K562 (cell line): ENCODE data around the gene DHDDS. TPM values are rescaled to one million over a fixed set of nuclear protein-coding genes. Genes with fewer than 3 reads are reported as not detected.
A peak's percentile ranks its signal among the peaks of the same experiment; 100 is the strongest.

ENCODE experiments used
- ATF7 ChIP-seq: fragments of 450-650 bp; IDR thresholded peaks from 2 replicates; pipeline ENCODE4 v1.7.1; 2014; ENCODE audit warnings: mild to moderate bottlenecking, moderate library complexity
- BACH1 ChIP-seq: fragments of 200-800 bp; sonication (Bioruptor generic); IDR thresholded peaks from 2 replicates; pipeline ENCODE4 v1.6.1; 2016; ENCODE audit warnings: missing genetic modification characterization, missing compliant biosample characterization
- CEBPB ChIP-seq: fragments of 450-650 bp; IDR thresholded peaks from 2 replicates; pipeline ENCODE4 v1.6.1; 2016; ENCODE audit warnings: missing genetic modification characterization, missing compliant biosample characterization
- FOXM1 ChIP-seq, 2 experiments: fragments of 450-650 bp in 1 of 2; sonication (generic) in 1 of 2; formaldehyde crosslinking in 1 of 2; IDR thresholded peaks; 2 replicates each; pipeline versions ENCODE4 v1.6.1 to v1.9.0; 2017 to 2022; ENCODE audit warnings: low read depth in 2 of 2, mild to moderate bottlenecking in 2 of 2, missing genetic modification reagents in 1 of 2, moderate library complexity in 1 of 2
- GATAD2A ChIP-seq: fragments of 450-650 bp; IDR thresholded peaks from 2 replicates; pipeline ENCODE4 v1.6.1; 2017
- HMGN3 ChIP-seq: IDR thresholded peaks from 2 replicates; pipeline ENCODE4 v1.6.1; 2011; ENCODE audit warnings: borderline replicate concordance, low read depth, mild to moderate bottlenecking, mixed read lengths, low read length; ENCODE audit not compliant: insufficient read length; ENCODE audit errors: extremely low read depth
- HNRNPUL1 ChIP-seq: fragments of 200-400 bp; formaldehyde crosslinking; IDR thresholded peaks from 2 replicates; pipeline ENCODE4 v1.6.1; 2017; ENCODE audit warnings: low read length
- LARP7 ChIP-seq: fragments of 450-650 bp; IDR thresholded peaks from 2 replicates; pipeline ENCODE4 v1.6.1; 2016
- PHB2 ChIP-seq: fragments of 450-650 bp; IDR thresholded peaks from 2 replicates; pipeline ENCODE4 v1.6.1; 2017; ENCODE audit warnings: low read depth
- POU5F1 ChIP-seq: fragments of 150-350 bp; IDR thresholded peaks from 2 replicates; pipeline ENCODE4 v1.6.1; 2014; ENCODE audit warnings: borderline replicate concordance, low read length, low read depth, mild to moderate bottlenecking; ENCODE audit not compliant: partially characterized antibody
- PYGO2 ChIP-seq: fragments of 450-650 bp; IDR thresholded peaks from 2 replicates; pipeline ENCODE4 v1.6.1; 2016; ENCODE audit warnings: mild to moderate bottlenecking, missing genetic modification characterization, moderate library complexity, missing compliant biosample characterization
- SMAD2 ChIP-seq: fragments of 150-350 bp; IDR thresholded peaks from 2 replicates; pipeline ENCODE4 v1.6.1; 2014; ENCODE audit warnings: low read depth, mild to moderate bottlenecking, low read length
- SMARCE1 ChIP-seq: fragments of 450-650 bp; IDR thresholded peaks from 2 replicates; pipeline ENCODE4 v1.7.1; 2016; ENCODE audit warnings: mild to moderate bottlenecking
- SOX6 ChIP-seq: fragments of 450-650 bp; IDR thresholded peaks from 2 replicates; pipeline ENCODE4 v1.6.1; 2014; ENCODE audit warnings: mild to moderate bottlenecking
- SUPT5H ChIP-seq: fragments of 450-650 bp; IDR thresholded peaks from 2 replicates; pipeline ENCODE4 v1.6.1; 2016
- TOE1 ChIP-seq, 2 experiments: fragments of 450-650 bp in 1 of 2; sonication (generic) in 1 of 2; formaldehyde crosslinking in 1 of 2; IDR thresholded peaks; 2 replicates each; pipeline versions ENCODE4 v1.7.1 to v1.8.0; 2016 to 2022; ENCODE audit warnings: borderline replicate concordance in 2 of 2, mild to moderate bottlenecking in 2 of 2, antibody characterized with exemption in 1 of 2, inconsistent platforms in 1 of 2, low read depth in 1 of 2, missing genetic modification reagents in 1 of 2, moderate library complexity in 1 of 2
- ZBTB8A ChIP-seq: fragments of 450-650 bp; IDR thresholded peaks from 2 replicates; pipeline ENCODE4 v1.6.1; 2018; ENCODE audit warnings: mild to moderate bottlenecking, moderate library complexity; ENCODE audit not compliant: partially characterized antibody
- ZFP36 ChIP-seq: fragments of 150-350 bp; IDR thresholded peaks from 2 replicates; pipeline ENCODE4 v1.6.1; 2018; ENCODE audit warnings: low read length, low read depth; ENCODE audit not compliant: partially characterized antibody
- ZNF121 ChIP-seq: sonication (generic); formaldehyde crosslinking; conservative IDR thresholded peaks from 2 replicates; pipeline ENCODE4 v1.8.0; 2022; ENCODE audit warnings: missing genetic modification reagents
- ZNF347 ChIP-seq: fragments of 450-650 bp; formaldehyde crosslinking; IDR thresholded peaks from 2 replicates; pipeline ENCODE4 v1.4.0; 2020; ENCODE audit warnings: low read depth, mild to moderate bottlenecking, moderate library complexity
- ZZZ3 ChIP-seq: fragments of 450-650 bp; IDR thresholded peaks from 2 replicates; pipeline ENCODE4 v1.6.1; 2016; ENCODE audit warnings: antibody characterized with exemption, mild to moderate bottlenecking, moderate library complexity
- polyA plus RNA-seq, 8 experiments: library from polyadenylated mRNA; depleted of rRNA in 4 of 8; stranded (reverse) in 5 of 8; unstranded in 3 of 8; fragments of >200 nt; fragmentation: Nextera tagmentation in 2 of 8; fragmentation: Illumina TruSeq in 1 of 8; extraction: Ambion mirVana in 2 of 8; extraction: Trizol in 1 of 8; gene quantifications; 2 replicates each; pipeline versions ENCODE4 v1.2.1 to v1.2.3, GENCODE V29; 2011 to 2014; ENCODE audit warnings: inconsistent platforms in 1 of 8, missing spikeins in 1 of 8
- total RNA-seq, 7 experiments: library from RNA; depleted of rRNA in 6 of 7; stranded (reverse); fragments of >200 nt in 6 of 7; fragmentation: Illumina TruSeq in 2 of 7; extraction: Trizol in 2 of 7; gene quantifications; 2 replicates each; pipeline versions ENCODE4 v1.2.1 to v1.2.3, GENCODE V29; 2011 to 2021; ENCODE audit warnings: low replicate concordance in 1 of 7
- TF ChIP-seq, protein P1 (sequence below): fragments of 250-450 bp; sonication (Bioruptor Pico); IDR thresholded peaks from 2 replicates; pipeline ENCODE4 v1.9.0; 2021; ENCODE audit warnings: mild to moderate bottlenecking
- TF ChIP-seq, protein P2 (sequence below), 2 experiments: fragments of 450-650 bp in 1 of 2; sonication (generic) in 1 of 2; formaldehyde crosslinking in 1 of 2; IDR thresholded peaks in 1 of 2; conservative IDR thresholded peaks in 1 of 2; 2 replicates each; pipeline versions ENCODE4 v1.6.1 to v1.8.1; 2016 to 2023; ENCODE audit warnings: mild to moderate bottlenecking in 2 of 2, moderate library complexity in 2 of 2, inconsistent platforms in 1 of 2, missing genetic modification reagents in 1 of 2
- TF ChIP-seq, protein P3 (sequence below): sonication (generic); formaldehyde crosslinking; IDR thresholded peaks from 2 replicates; pipeline ENCODE4 v1.9.0; 2022; ENCODE audit warnings: mild to moderate bottlenecking, missing genetic modification reagents
- TF ChIP-seq, protein P4 (sequence below): sonication (generic); formaldehyde crosslinking; IDR thresholded peaks from 2 replicates; pipeline ENCODE4 v1.8.0; 2022; ENCODE audit warnings: missing genetic modification reagents, mild to moderate bottlenecking, borderline replicate concordance

Gene DHDDS
- total and polyA plus RNA-seq, 9 of the 15 experiments (the other 6 are each of a cell fraction or from before 2014, with no cell fraction given): 33.3 to 55.0 (median 44.3) TPM

DNA sequence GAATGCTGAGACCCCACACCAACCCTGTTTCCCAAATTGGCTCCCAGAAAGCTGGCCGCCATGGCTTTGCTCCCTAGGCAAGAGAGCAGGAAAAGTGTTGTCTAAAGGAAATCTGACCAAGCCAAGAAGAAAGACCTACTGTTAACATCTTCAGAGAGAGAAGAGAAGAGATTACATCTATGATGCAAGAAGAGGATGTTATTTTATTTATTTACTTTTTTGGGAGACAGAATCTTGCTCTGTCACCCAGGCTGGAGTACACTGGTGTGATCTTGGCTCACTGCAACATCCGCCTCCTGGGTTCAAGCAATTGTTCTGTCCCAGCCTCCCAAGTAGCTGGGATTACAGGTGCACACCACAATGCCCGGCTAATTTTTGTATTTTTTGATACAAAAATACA, 61.8 kb downstream of the DHDDS start (continued):
- TF ChIP-seq ATF7 (peak; percentile 22; the same call in 1 of the 2 replicates), SUPT5H (no peak), ZFP36 (no peak), POU5F1 (no peak), HMGN3 (no peak), ZNF121 (CRISPR knock-in tag) (no peak), PYGO2 (tag) (no peak), SOX6 (peak; percentile 20; the same call in 1 of the 2 replicates), PHB2 (no peak), GATAD2A (no peak), ZZZ3 (no peak), LARP7 (no peak), FOXM1 (IDR thresholded peaks at IDR 0.05; ENCODE audit: low read depth) (no peak), FOXM1 (CRISPR knock-in tag; IDR thresholded peaks at IDR 0.05; ENCODE audit: low read depth) (no peak), TOE1 (IDR thresholded peaks at IDR 0.05; ENCODE audit: borderline replicate concordance) (no peak), TOE1 (CRISPR knock-in tag; IDR thresholded peaks at IDR 0.05; ENCODE audit: borderline replicate concordance, low read depth) (no peak), SMARCE1 (peak; percentile 26; the same call in 1 of the 2 replicates), SMAD2 (no peak), HNRNPUL1 (no peak), CEBPB (peak; percentile 46), ZNF347 (CRISPR knock-in tag) (no peak), ZBTB8A (no peak), BACH1 (tag) (no peak)
- TF ChIP-seq, protein P1, sequence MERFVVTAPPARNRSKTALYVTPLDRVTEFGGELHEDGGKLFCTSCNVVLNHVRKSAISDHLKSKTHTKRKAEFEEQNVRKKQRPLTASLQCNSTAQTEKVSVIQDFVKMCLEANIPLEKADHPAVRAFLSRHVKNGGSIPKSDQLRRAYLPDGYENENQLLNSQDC (CRISPR knock-in tag): no peak
- TF ChIP-seq, protein P2, sequence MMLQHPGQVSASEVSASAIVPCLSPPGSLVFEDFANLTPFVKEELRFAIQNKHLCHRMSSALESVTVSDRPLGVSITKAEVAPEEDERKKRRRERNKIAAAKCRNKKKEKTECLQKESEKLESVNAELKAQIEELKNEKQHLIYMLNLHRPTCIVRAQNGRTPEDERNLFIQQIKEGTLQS (IDR thresholded peaks at IDR 0.05): peak; percentile 81
- TF ChIP-seq, protein P2 (CRISPR knock-in tag; conservative IDR thresholded peaks at IDR 0.05): no peak
- TF ChIP-seq, protein P3, sequence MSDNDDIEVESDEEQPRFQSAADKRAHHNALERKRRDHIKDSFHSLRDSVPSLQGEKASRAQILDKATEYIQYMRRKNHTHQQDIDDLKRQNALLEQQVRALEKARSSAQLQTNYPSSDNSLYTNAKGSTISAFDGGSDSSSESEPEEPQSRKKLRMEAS: no peak
- TF ChIP-seq, protein P4, sequence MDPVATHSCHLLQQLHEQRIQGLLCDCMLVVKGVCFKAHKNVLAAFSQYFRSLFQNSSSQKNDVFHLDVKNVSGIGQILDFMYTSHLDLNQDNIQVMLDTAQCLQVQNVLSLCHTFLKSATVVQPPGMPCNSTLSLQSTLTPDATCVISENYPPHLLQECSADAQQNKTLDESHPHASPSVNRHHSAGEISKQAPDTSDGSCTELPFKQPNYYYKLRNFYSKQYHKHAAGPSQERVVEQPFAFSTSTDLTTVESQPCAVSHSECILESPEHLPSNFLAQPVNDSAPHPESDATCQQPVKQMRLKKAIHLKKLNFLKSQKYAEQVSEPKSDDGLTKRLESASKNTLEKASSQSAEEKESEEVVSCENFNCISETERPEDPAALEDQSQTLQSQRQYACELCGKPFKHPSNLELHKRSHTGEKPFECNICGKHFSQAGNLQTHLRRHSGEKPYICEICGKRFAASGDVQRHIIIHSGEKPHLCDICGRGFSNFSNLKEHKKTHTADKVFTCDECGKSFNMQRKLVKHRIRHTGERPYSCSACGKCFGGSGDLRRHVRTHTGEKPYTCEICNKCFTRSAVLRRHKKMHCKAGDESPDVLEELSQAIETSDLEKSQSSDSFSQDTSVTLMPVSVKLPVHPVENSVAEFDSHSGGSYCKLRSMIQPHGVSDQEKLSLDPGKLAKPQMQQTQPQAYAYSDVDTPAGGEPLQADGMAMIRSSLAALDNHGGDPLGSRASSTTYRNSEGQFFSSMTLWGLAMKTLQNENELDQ (CRISPR knock-in tag): no peak
